Parathyroid adenoma (tissue), 2 donors: ENCODE data around the gene PTPRD.

ENCODE experiments used
- H2AFZ ChIP-seq: fragments of 300-600 bp; sonication (generic); one replicate; pipeline ENCODE4 v1.7.0; 2017; ENCODE audit warnings: antibody characterized with exemption, mild to moderate bottlenecking
- H3K27ac ChIP-seq: fragments of 300-600 bp; sonication (generic); one replicate; pipeline ENCODE4 v1.7.0; 2017
- H3K27me3 ChIP-seq: fragments of 300-600 bp; sonication (generic); one replicate; pipeline ENCODE4 v1.7.0; 2017; ENCODE audit warnings: low read length; ENCODE audit not compliant: control insufficient read depth, insufficient read depth
- H3K36me3 ChIP-seq: fragments of 300-600 bp; sonication (generic); one replicate; pipeline ENCODE4 v1.7.0; 2017; ENCODE audit warnings: low read length; ENCODE audit not compliant: control insufficient read depth, insufficient read depth
- H3K4me1 ChIP-seq: fragments of 300-600 bp; sonication (generic); one replicate; pipeline ENCODE4 v1.7.0; 2017; ENCODE audit warnings: control low read depth
- H3K4me2 ChIP-seq: fragments of 300-600 bp; sonication (generic); one replicate; pipeline ENCODE4 v1.7.0; 2017; ENCODE audit warnings: low read length
- H3K4me3 ChIP-seq: fragments of 300-600 bp; sonication (generic); one replicate; pipeline ENCODE4 v1.7.0; 2017; ENCODE audit warnings: low read depth, low read length
- H3K79me2 ChIP-seq: fragments of 300-600 bp; sonication (generic); one replicate; pipeline ENCODE4 v1.7.0; 2017; ENCODE audit warnings: control low read depth
- H3K9ac ChIP-seq: fragments of 300-600 bp; sonication (generic); one replicate; pipeline ENCODE4 v1.7.0; 2017; ENCODE audit warnings: mild to moderate bottlenecking
- H3K9me3 ChIP-seq: fragments of 300-600 bp; sonication (generic); one replicate; pipeline ENCODE4 v1.7.0; 2017; ENCODE audit warnings: low read length; ENCODE audit not compliant: control insufficient read depth
- TF ChIP-seq, protein P1 (sequence below): fragments of 300-600 bp; sonication (generic); IDR thresholded peaks from one replicate; pipeline ENCODE4 v1.7.0; 2017; ENCODE audit warnings: antibody characterized with exemption, mild to moderate bottlenecking
- donor health status: primary hyperparathyroidism.

Gene PTPRD

GRCh38 chr9:8648271-8648845 is 1964.4 kb downstream of the PTPRD start:
- Histone ChIP-seq H3K27ac (no peak overlapping the region), H3K4me3 (no peak overlapping the region), H3K9ac (no peak overlapping the region), H3K4me2 (no peak overlapping the region), H3K9me3 (no peaks in the 10 kb centered on the region), H3K27me3 (no peaks in the 10 kb centered on the region), H2AFZ (no peak overlapping the region), H3K79me2 (no peaks in the 10 kb centered on the region), H3K4me1 (no peaks in the 10 kb centered on the region), H3K36me3 (no peaks in the 10 kb centered on the region)
- TF ChIP-seq, protein P1, sequence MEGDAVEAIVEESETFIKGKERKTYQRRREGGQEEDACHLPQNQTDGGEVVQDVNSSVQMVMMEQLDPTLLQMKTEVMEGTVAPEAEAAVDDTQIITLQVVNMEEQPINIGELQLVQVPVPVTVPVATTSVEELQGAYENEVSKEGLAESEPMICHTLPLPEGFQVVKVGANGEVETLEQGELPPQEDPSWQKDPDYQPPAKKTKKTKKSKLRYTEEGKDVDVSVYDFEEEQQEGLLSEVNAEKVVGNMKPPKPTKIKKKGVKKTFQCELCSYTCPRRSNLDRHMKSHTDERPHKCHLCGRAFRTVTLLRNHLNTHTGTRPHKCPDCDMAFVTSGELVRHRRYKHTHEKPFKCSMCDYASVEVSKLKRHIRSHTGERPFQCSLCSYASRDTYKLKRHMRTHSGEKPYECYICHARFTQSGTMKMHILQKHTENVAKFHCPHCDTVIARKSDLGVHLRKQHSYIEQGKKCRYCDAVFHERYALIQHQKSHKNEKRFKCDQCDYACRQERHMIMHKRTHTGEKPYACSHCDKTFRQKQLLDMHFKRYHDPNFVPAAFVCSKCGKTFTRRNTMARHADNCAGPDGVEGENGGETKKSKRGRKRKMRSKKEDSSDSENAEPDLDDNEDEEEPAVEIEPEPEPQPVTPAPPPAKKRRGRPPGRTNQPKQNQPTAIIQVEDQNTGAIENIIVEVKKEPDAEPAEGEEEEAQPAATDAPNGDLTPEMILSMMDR: no peak

DNA sequence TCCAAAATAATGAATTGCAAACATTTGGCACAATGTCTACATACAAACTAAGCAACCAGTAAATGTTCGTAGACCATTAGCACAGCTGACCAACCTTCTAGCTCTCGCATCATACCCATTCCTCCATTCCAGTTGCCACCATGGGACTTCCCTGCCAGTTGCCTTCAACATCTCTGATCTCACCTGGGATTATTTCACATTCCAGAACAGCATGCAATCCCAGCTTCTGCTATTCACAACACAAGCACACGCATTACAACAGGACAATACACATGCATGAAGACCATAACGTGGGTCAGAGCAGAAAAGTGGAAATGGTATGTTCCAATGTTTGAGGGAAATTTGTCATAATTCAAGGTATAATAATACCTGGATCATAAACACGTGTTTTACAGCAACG is 1965.0 kb downstream of the PTPRD start:
- no peaks in the 10 kb centered on the region for H3K79me2 ChIP-seq
- no peak overlapping the region for H2AFZ ChIP-seq
- H3K27me3 ChIP-seq: no peaks in the 10 kb centered on the region
- H3K9me3 ChIP-seq: no peaks in the 10 kb centered on the region
- H3K4me3 ChIP-seq: no peak overlapping the region
- TF ChIP-seq, protein P1: no peak
- no peak overlapping the region for H3K9ac ChIP-seq
- no peak overlapping the region for H3K4me2 ChIP-seq
- no peak overlapping the region for H3K27ac ChIP-seq
- H3K4me1 ChIP-seq: no peaks in the 10 kb centered on the region
- H3K36me3 ChIP-seq: no peaks in the 10 kb centered on the region

GRCh38 chr9:8644571-8644970 is 1968.2 kb downstream of the PTPRD start:
- H3K79me2 ChIP-seq: no peaks in the 10 kb centered on the region
- no peak overlapping the region for H2AFZ ChIP-seq
- TF ChIP-seq, protein P1: no peak
- H3K27ac ChIP-seq: no peak overlapping the region
- no peak overlapping the region for H3K4me3 ChIP-seq
- no peaks in the 10 kb centered on the region for H3K27me3 ChIP-seq
- no peak overlapping the region for H3K4me2 ChIP-seq
- no peaks in the 10 kb centered on the region for H3K4me1 ChIP-seq
- no peaks in the 10 kb centered on the region for H3K36me3 ChIP-seq
- H3K9ac ChIP-seq: no peak overlapping the region
- no peaks in the 10 kb centered on the region for H3K9me3 ChIP-seq

DNA sequence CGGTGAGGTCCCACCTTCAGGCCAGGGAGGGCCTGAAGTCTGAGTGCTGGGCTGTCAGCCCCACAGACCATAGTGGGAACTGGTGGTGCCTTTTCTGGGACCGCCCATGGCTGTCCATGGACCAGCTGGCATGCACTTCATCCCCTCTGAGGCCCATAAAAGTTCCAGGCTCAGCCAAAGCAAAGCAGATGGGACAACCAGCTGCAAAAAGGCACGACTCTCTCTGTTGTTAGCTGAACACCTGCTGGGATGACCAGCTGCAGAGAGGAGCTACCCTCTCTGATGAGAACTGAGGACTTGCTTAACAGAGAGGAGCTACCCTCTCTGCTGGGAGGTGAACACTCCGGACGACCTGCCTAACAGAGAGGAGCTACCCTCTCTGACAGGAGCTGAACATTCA is 1968.9 kb downstream of the PTPRD start:
- no peak overlapping the region for H3K9ac ChIP-seq
- no peaks in the 10 kb centered on the region for H3K27me3 ChIP-seq
- no peaks in the 10 kb centered on the region for H3K36me3 ChIP-seq
- no peaks in the 10 kb centered on the region for H3K9me3 ChIP-seq
- H3K4me1 ChIP-seq: no peaks in the 10 kb centered on the region
- no peaks in the 10 kb centered on the region for H3K79me2 ChIP-seq
- no peak overlapping the region for H3K4me2 ChIP-seq
- TF ChIP-seq, protein P1: no peak
- H3K27ac ChIP-seq: no peak overlapping the region
- H3K4me3 ChIP-seq: no peak overlapping the region
- H2AFZ ChIP-seq: no peak overlapping the region

DNA sequence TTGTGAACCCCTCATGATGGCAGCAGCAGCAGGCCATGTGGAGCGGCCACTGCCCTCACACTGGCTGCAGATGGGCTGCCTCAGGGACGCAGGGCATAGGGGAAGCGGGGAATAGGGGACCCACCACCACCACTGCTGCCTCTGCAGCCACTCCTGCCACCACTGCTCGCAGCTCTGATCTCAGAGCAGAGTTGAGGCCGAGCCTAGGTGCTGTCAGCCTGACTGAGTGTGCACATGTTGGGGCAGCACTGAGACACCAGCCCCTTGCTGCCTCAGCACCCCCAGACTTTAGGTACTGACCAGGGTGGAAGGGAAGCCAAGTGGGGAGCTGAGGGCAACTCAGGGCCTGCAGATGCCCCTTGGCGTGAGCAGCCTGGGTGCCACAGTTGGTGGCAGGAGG is 1969.3 kb downstream of the PTPRD start:
- Histone ChIP-seq H3K9ac (no peak overlapping the region), H3K4me1 (no peaks in the 10 kb centered on the region), H3K36me3 (no peaks in the 10 kb centered on the region), H3K9me3 (no peaks in the 10 kb centered on the region), H3K79me2 (no peaks in the 10 kb centered on the region), H3K4me2 (no peak overlapping the region), H3K27ac (no peak overlapping the region), H3K4me3 (no peak overlapping the region), H2AFZ (no peak overlapping the region), H3K27me3 (no peaks in the 10 kb centered on the region)
- TF ChIP-seq, protein P1: no peak
